H1 (cell line): ENCODE data around the gene AMN. TPM values are rescaled to one million over a fixed set of nuclear protein-coding genes. Genes with fewer than 3 reads are reported as not detected.

ENCODE experiments used
- CTCF ChIA-PET: fragments of 300-600 bp; sonication (Branson Sonifier 250); formaldehyde crosslinking; loops from one replicate; lab custom pipeline; 2021; ENCODE audit not compliant: partially characterized antibody; lab: Charles Lee
- POLR2A ChIA-PET: fragments of 300-600 bp; sonication (Branson Sonifier 250); formaldehyde crosslinking; loops from one replicate; lab custom pipeline; 2021; ENCODE audit warnings: inconsistent platforms; ENCODE audit not compliant: partially characterized antibody; lab: Charles Lee
- DNase-seq, 2 experiments: peaks; one replicate each; pipeline versions ENCODE4 v3.0.0 to v3.0.0-alpha.2; 2010 to 2022; ENCODE audit warnings: low spot score in 2 of 2, low read depth in 1 of 2, mixed read lengths in 1 of 2
- FAIRE-seq: peaks from 2 replicates; lab custom pipeline; 2011; peaks lifted over from hg19 to GRCh38; lab: Jason Lieb, UNC
- H2AFZ ChIP-seq: 2 replicates; pipeline ENCODE4 v1.8.1; 2012; ENCODE audit warnings: low read length, inconsistent platforms
- H2AK5ac ChIP-seq: 2 replicates; pipeline ENCODE4 v1.6.1; 2013; ENCODE audit warnings: low read depth, low read length
- H2BK120ac ChIP-seq: replicated peaks from 2 replicates; pipeline ENCODE3; 2013; ENCODE audit warnings: low read depth, low read length, inconsistent platforms
- H2BK12ac ChIP-seq: 2 replicates; pipeline ENCODE4 v1.6.1; 2013; ENCODE audit warnings: low read depth, low read length
- H2BK15ac ChIP-seq: 2 replicates; pipeline ENCODE4 v1.6.1; 2013; ENCODE audit warnings: low read length
- H2BK20ac ChIP-seq: 2 replicates; pipeline ENCODE4 v1.6.1; 2013; ENCODE audit warnings: low read length
- H2BK5ac ChIP-seq: 2 replicates; pipeline ENCODE4 v1.6.1; 2013; ENCODE audit warnings: low read depth, low read length
- H3K14ac ChIP-seq: 2 replicates; pipeline ENCODE4 v1.6.1; 2013; ENCODE audit warnings: inconsistent platforms; ENCODE audit not compliant: insufficient read length
- H3K18ac ChIP-seq: 2 replicates; pipeline ENCODE4 v1.6.1; 2013; ENCODE audit warnings: low read length; ENCODE audit errors: extremely low read depth
- H3K23ac ChIP-seq: 2 replicates; pipeline ENCODE4 v1.6.1; 2013; ENCODE audit warnings: inconsistent platforms; ENCODE audit not compliant: insufficient read length
- H3K23me2 ChIP-seq: 2 replicates; pipeline ENCODE4 v1.6.1; 2013; ENCODE audit warnings: low read depth, low read length
- H3K27ac ChIP-seq: 2 replicates; pipeline ENCODE4 v1.6.1; 2011; ENCODE audit warnings: low read depth, low read length, inconsistent platforms
- H3K27me3 ChIP-seq, 4 experiments: replicated peaks in 1 of 4; 1 replicate in 1 of 4; 2 replicates in 3 of 4; pipeline versions ENCODE4 v1.6.1 to v1.8.1; 2011 to 2013; ENCODE audit warnings: low read length in 3 of 4, mild to moderate bottlenecking in 3 of 4, inconsistent platforms in 2 of 4, mixed read lengths in 2 of 4, moderate library complexity in 1 of 4; ENCODE audit not compliant: control insufficient read depth in 3 of 4, insufficient read depth in 3 of 4; ENCODE audit errors: extremely low read depth in 1 of 4
- H3K36me3 ChIP-seq, 4 experiments: 2 replicates each; pipeline versions ENCODE4 v1.6.1 to v1.8.1; 2011 to 2013; ENCODE audit warnings: mild to moderate bottlenecking in 4 of 4, low read length in 3 of 4, moderate library complexity in 2 of 4, control low read depth in 1 of 4, inconsistent platforms in 1 of 4; ENCODE audit not compliant: insufficient read depth in 4 of 4, control insufficient read depth in 2 of 4
- H3K4ac ChIP-seq: replicated peaks from 2 replicates; pipeline ENCODE3; 2013; ENCODE audit warnings: low read length, low read depth, mixed read lengths, inconsistent platforms; ENCODE audit not compliant: insufficient read length
- H3K4me1 ChIP-seq, 4 experiments: replicated peaks in 1 of 4; 1 replicate in 1 of 4; 2 replicates in 3 of 4; pipeline versions ENCODE4 v1.6.1 to v1.8.1; 2011 to 2013; ENCODE audit warnings: low read length in 3 of 4, inconsistent platforms in 2 of 4, mixed read lengths in 1 of 4; ENCODE audit not compliant: insufficient read depth in 4 of 4, control insufficient read depth in 3 of 4
- H3K4me2 ChIP-seq, 2 experiments: 2 replicates each; pipeline versions ENCODE4 v1.6.1 to v1.8.1; 2011 to 2013; ENCODE audit warnings: low read depth in 2 of 2, low read length in 2 of 2, control low read depth in 1 of 2, inconsistent platforms in 1 of 2, mild to moderate bottlenecking in 1 of 2; ENCODE audit not compliant: insufficient read depth in 1 of 2
- H3K4me3 ChIP-seq, 4 experiments: fragments of 200-600, 300-600 bp in 1 of 4; sonication (generic), shearing (Covaris generic), sonication (Bioruptor Twin) in 1 of 4; 2 replicates each; pipeline versions ENCODE4 v1.5.1 to v1.8.1; 2011 to 2016; ENCODE audit warnings: low read length in 4 of 4, low read depth in 3 of 4, control low read depth in 2 of 4, inconsistent platforms in 2 of 4, mild to moderate bottlenecking in 2 of 4, mixed read lengths in 1 of 4, moderate library complexity in 1 of 4; ENCODE audit not compliant: insufficient read depth in 2 of 4; ENCODE audit errors: extremely low read depth in 1 of 4
- H3K56ac ChIP-seq: replicated peaks from 2 replicates; pipeline ENCODE3; 2013; ENCODE audit warnings: low read depth, mild to moderate bottlenecking, mixed read lengths, low read length, inconsistent platforms; ENCODE audit not compliant: insufficient read length
- H3K79me1 ChIP-seq: 2 replicates; pipeline ENCODE4 v1.6.1; 2013; ENCODE audit warnings: low read depth, low read length, control low read depth
- H3K79me2 ChIP-seq, 2 experiments: 2 replicates each; pipeline versions ENCODE4 v1.6.1 to v1.8.1; 2012 to 2013; ENCODE audit warnings: low read length in 2 of 2, mild to moderate bottlenecking in 2 of 2, inconsistent platforms in 1 of 2; ENCODE audit not compliant: insufficient read depth in 2 of 2, control insufficient read depth in 1 of 2
- H3K9ac ChIP-seq, 4 experiments: replicated peaks in 1 of 4; 1 replicate in 1 of 4; 2 replicates in 3 of 4; pipeline versions ENCODE4 v1.6.1 to v1.8.1; 2011 to 2013; ENCODE audit warnings: low read depth in 3 of 4, low read length in 3 of 4, control low read depth in 2 of 4, mild to moderate bottlenecking in 2 of 4, moderate library complexity in 2 of 4, inconsistent platforms in 1 of 4; ENCODE audit errors: extremely low read depth in 1 of 4
- H3K9me3 ChIP-seq, 2 experiments: 2 replicates each; pipeline versions ENCODE4 v1.6.1 to v1.8.1; 2012 to 2013; ENCODE audit warnings: mild to moderate bottlenecking in 2 of 2, moderate library complexity in 2 of 2, control low read depth in 1 of 2, inconsistent platforms in 1 of 2, low read depth in 1 of 2, low read length in 1 of 2, mixed read lengths in 1 of 2; ENCODE audit not compliant: insufficient read depth in 2 of 2
- H4K20me1 ChIP-seq, 2 experiments: replicated peaks in 1 of 2; 2 replicates each; pipeline versions ENCODE3 to v1.8.1; 2011 to 2013; ENCODE audit warnings: inconsistent platforms in 2 of 2, low read length in 2 of 2, mild to moderate bottlenecking in 1 of 2; ENCODE audit not compliant: insufficient read depth in 2 of 2, control insufficient read depth in 1 of 2
- H4K5ac ChIP-seq: 2 replicates; pipeline ENCODE4 v1.6.1; 2013; ENCODE audit warnings: low read length, low read depth, mixed read lengths, inconsistent platforms; ENCODE audit not compliant: insufficient read length
- H4K8ac ChIP-seq: 2 replicates; pipeline ENCODE4 v1.8.0; 2013; ENCODE audit warnings: mild to moderate bottlenecking, moderate library complexity, low read length, inconsistent platforms; ENCODE audit not compliant: insufficient read depth; ENCODE audit errors: extremely low read depth
- H4K91ac ChIP-seq: replicated peaks from 2 replicates; pipeline ENCODE3; 2013; ENCODE audit warnings: low read length, mixed read lengths, inconsistent platforms; ENCODE audit not compliant: insufficient read length
- CHD1 ChIP-seq: IDR thresholded peaks from 2 replicates; pipeline ENCODE4 v1.6.1; 2012; ENCODE audit warnings: low read depth, low read length, improper control_type of control experiment
- GABPA ChIP-seq: IDR thresholded peaks from 2 replicates; pipeline ENCODE4 v1.6.1; 2011; ENCODE audit warnings: mild to moderate bottlenecking, low read length, moderate library complexity, borderline replicate concordance; ENCODE audit not compliant: insufficient read depth
- JUN ChIP-seq: IDR thresholded peaks from 2 replicates; pipeline ENCODE4 v1.6.1; 2011; ENCODE audit warnings: low read depth, mild to moderate bottlenecking, improper control_type of control experiment, low read length
- JUND ChIP-seq: IDR thresholded peaks from 2 replicates; pipeline ENCODE4 v1.6.1; 2011; ENCODE audit warnings: mild to moderate bottlenecking, improper control_type of control experiment, low read length
- KDM5A ChIP-seq: fragments of 200-600 bp; IDR thresholded peaks from 2 replicates; pipeline ENCODE4 v1.7.1; 2012; ENCODE audit warnings: mild to moderate bottlenecking, low read length, inconsistent platforms, mixed read lengths
- NANOG ChIP-seq: IDR thresholded peaks from 2 replicates; pipeline ENCODE4 v1.6.1; 2011; ENCODE audit warnings: low read length, low read depth, mild to moderate bottlenecking, inconsistent platforms; ENCODE audit not compliant: insufficient read depth, poor library complexity, severe bottlenecking
- POLR2A ChIP-seq, 2 experiments: IDR thresholded peaks; 1 replicate in 1 of 2; 2 replicates in 1 of 2; pipeline ENCODE4 v1.6.1; 2011; ENCODE audit warnings: low read depth in 2 of 2, low read length in 2 of 2, mild to moderate bottlenecking in 2 of 2; ENCODE audit errors: control extremely low read depth in 1 of 2
- POU5F1 ChIP-seq: IDR thresholded peaks from 2 replicates; pipeline ENCODE4 v1.6.1; 2011; ENCODE audit warnings: low read depth, mild to moderate bottlenecking, low read length, moderate library complexity
- RNF2 ChIP-seq: fragments of 200-900, 300-1000 bp; sonication (generic); IDR thresholded peaks from 2 replicates; pipeline ENCODE4 v1.7.1; 2016; ENCODE audit warnings: borderline replicate concordance, low read depth, mild to moderate bottlenecking, antibody characterized with exemption, low read length; ENCODE audit not compliant: poor library complexity, severe bottlenecking; ENCODE audit errors: missing control alignments
- TAF1 ChIP-seq: IDR thresholded peaks from 2 replicates; pipeline ENCODE4 v1.6.1; 2011; ENCODE audit warnings: mild to moderate bottlenecking, low read depth, low read length
- TBP ChIP-seq: IDR thresholded peaks from 2 replicates; pipeline ENCODE4 v1.6.1; 2011; ENCODE audit warnings: low read depth, low read length, improper control_type of control experiment
- WGBS, 2 experiments: shearing (Covaris generic) in 1 of 2; methylation state at CpG; one replicate each; pipeline versions ENCODE4 v1.1.6 to v1.1.7; 2013 to 2015; ENCODE audit warnings: low lambda C conversion rate in 2 of 2, mixed read lengths in 2 of 2, inconsistent platforms in 1 of 2, low coverage in 1 of 2, missing lambda C conversion rate in 1 of 2; ENCODE audit not compliant: insufficient replicate concordance in 2 of 2, insufficient coverage in 1 of 2, insufficient read length in 1 of 2; ENCODE audit errors: extremely low coverage in 1 of 2, missing lambda C conversion rate in 1 of 2; 5-methylcytosine and 5-hydroxymethylcytosine counted together
- polyA plus RNA-seq, 7 experiments: library from polyadenylated mRNA; depleted of rRNA in 3 of 7; stranded (reverse) in 5 of 7; unstranded in 2 of 7; fragments of >200 nt in 5 of 7; fragments of 200-250 nt in 2 of 7; gene quantifications; 1 replicate in 5 of 7; 2 replicates in 1 of 7; 4 replicates in 1 of 7; pipeline versions ENCODE4 v1.2.1 to v1.2.3, GENCODE V29; 2011 to 2013; ENCODE audit warnings: missing spikeins in 2 of 7, mixed read lengths in 2 of 7
- total RNA-seq: library from RNA; stranded (reverse); fragmentation: NEBNext Ultra II Directional; extraction: Animal tissue kit (Norgen Biotek cat#: 25700); gene quantifications from 2 replicates; pipeline ENCODE4 v1.2.1, GENCODE V29; 2021
- TF ChIP-seq, protein P1 (sequence below), 3 experiments: IDR thresholded peaks; 1 replicate in 2 of 3; 2 replicates in 1 of 3; pipeline versions ENCODE4 v1.5.1 to v1.6.1; 2011; ENCODE audit warnings: low read length in 3 of 3, mild to moderate bottlenecking in 3 of 3, inconsistent platforms in 2 of 3, low read depth in 1 of 3, moderate library complexity in 1 of 3; ENCODE audit not compliant: insufficient read depth in 1 of 3; ENCODE audit errors: control extremely low read depth in 1 of 3

The AMN gene
- total and polyA plus RNA-seq, 2 of the 8 experiments (the other 6 are each of a cell fraction or from before 2014, with no cell fraction given) = 0.77 to 1.5 TPM

DNA sequence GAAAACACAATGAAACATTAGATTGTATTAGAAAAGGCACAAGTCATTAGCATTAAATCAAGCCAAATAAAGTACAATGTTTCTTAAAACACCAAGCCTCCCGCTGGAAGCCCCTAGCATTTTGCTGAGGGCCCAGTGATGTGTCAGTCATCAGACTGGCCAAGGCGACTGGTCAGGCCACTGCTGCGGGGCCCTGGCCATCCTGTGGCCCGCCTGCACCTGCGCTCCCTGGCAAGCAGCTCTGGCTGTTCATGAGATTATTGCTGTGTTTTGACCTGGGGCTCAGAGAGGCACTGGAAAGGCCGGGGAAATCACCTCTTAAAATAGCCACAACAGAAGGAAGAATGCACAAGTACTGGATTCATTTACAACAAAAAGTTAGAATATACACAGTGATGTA, 24.2 kb upstream of the AMN start:
- POLR2A ChIA-PET = no interaction called here
- Histone ChIP-seq H2BK12ac (no peak overlapping the region), H3K9ac (no peak overlapping the region), H3K18ac (no peak overlapping the region), H4K20me1 (peaks cover 2 to 3% of the 10 kb centered on the region in 2 experiments), H3K27me3 (no peaks in the 10 kb centered on the region), H3K79me2 (no peaks in the 10 kb centered on the region), H2BK20ac (no peak overlapping the region), H4K5ac (no peak overlapping the region), H3K56ac (no peak overlapping the region), H3K9me3 (no peaks in the 10 kb centered on the region), H3K4me3 (no peak overlapping the region), H3K4me2 (no peak overlapping the region), H3K4me1 (no peaks in the 10 kb centered on the region), H4K91ac (no peak overlapping the region), H3K4ac (no peak overlapping the region), H3K27ac (no peak overlapping the region), H3K79me1 (no peaks in the 10 kb centered on the region), H3K23me2 (no peaks in the 10 kb centered on the region), H2BK120ac (no peak overlapping the region), H3K14ac (no peak overlapping the region), H2AFZ (no peak overlapping the region), H3K23ac (no peak overlapping the region), H4K8ac (no peak overlapping the region), H3K36me3 (peaks cover 0 to 3% (median 0%) of the 10 kb centered on the region in 4 experiments; a peak in 2 of 8 replicates), H2BK15ac (no peak overlapping the region), H2BK5ac (no peak overlapping the region), H2AK5ac (no peak overlapping the region)
- CTCF ChIA-PET = no interaction called here
- 78% methylated on average over 6 of the region's 6 CpGs; no CpG with 5 or more reads in 1 of the 2 experiments for WGBS, 2 experiments
- FAIRE-seq (no peak), DNase-seq (no peak)
- no peak for TF ChIP-seq GABPA
- no peak for TF ChIP-seq CHD1
- no peak for TF ChIP-seq POLR2A (IDR thresholded peaks at IDR 0.05; ENCODE audit: control extremely low read depth in 1 of 2, low read depth in 2 of 2, low read length in 2 of 2)
- TF ChIP-seq, protein P1, sequence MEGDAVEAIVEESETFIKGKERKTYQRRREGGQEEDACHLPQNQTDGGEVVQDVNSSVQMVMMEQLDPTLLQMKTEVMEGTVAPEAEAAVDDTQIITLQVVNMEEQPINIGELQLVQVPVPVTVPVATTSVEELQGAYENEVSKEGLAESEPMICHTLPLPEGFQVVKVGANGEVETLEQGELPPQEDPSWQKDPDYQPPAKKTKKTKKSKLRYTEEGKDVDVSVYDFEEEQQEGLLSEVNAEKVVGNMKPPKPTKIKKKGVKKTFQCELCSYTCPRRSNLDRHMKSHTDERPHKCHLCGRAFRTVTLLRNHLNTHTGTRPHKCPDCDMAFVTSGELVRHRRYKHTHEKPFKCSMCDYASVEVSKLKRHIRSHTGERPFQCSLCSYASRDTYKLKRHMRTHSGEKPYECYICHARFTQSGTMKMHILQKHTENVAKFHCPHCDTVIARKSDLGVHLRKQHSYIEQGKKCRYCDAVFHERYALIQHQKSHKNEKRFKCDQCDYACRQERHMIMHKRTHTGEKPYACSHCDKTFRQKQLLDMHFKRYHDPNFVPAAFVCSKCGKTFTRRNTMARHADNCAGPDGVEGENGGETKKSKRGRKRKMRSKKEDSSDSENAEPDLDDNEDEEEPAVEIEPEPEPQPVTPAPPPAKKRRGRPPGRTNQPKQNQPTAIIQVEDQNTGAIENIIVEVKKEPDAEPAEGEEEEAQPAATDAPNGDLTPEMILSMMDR (IDR thresholded peaks at IDR 0.05; ENCODE audit: control extremely low read depth in 1 of 3, insufficient read depth in 1 of 3, low read depth in 1 of 3, low read length in 3 of 3) = no peak
- no peak for TF ChIP-seq NANOG
- no peak for TF ChIP-seq TAF1
- TF ChIP-seq KDM5A = no peak
- TF ChIP-seq JUND = no peak
- TF ChIP-seq TBP = no peak
- no peak for TF ChIP-seq JUN
- no peak for TF ChIP-seq RNF2
- no peak for TF ChIP-seq POU5F1
